Measurements from ENCODE around the gene DCTD.

DNA sequence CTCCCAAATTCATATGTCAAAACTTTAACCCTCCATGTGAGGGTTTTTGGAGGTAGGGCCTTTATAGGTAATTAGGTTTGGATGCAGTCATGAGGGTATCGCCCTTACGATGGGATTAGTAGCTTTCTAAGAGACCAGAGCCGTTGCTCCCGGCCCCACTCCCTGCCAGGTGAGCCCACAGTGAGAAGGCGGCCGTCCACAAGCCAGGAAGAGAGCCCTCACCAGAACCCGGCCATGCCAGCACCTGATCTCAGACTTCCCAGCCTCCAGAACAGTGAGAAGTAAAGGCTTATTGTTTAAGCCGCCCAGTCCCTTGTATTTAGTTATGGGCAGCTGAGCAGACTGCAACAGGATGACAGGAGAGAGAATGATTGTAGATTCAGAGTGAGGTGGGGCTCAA is 40.8 kb downstream of the DCTD start:
- TF ChIP-seq, protein P1, sequence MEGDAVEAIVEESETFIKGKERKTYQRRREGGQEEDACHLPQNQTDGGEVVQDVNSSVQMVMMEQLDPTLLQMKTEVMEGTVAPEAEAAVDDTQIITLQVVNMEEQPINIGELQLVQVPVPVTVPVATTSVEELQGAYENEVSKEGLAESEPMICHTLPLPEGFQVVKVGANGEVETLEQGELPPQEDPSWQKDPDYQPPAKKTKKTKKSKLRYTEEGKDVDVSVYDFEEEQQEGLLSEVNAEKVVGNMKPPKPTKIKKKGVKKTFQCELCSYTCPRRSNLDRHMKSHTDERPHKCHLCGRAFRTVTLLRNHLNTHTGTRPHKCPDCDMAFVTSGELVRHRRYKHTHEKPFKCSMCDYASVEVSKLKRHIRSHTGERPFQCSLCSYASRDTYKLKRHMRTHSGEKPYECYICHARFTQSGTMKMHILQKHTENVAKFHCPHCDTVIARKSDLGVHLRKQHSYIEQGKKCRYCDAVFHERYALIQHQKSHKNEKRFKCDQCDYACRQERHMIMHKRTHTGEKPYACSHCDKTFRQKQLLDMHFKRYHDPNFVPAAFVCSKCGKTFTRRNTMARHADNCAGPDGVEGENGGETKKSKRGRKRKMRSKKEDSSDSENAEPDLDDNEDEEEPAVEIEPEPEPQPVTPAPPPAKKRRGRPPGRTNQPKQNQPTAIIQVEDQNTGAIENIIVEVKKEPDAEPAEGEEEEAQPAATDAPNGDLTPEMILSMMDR (IDR thresholded peaks at IDR 0.05): no peak
- TF ChIP-seq POLR2A (IDR thresholded peaks at IDR 0.05): no peak
- TF ChIP-seq POLR2AphosphoS5 (IDR thresholded peaks at IDR 0.05): no peak
